HepG2 (cell line): ENCODE results near the gene ZNF343. TPM values are rescaled to one million over a fixed set of nuclear protein-coding genes. Genes with fewer than 3 reads are reported as not detected.

Experiments used
- ARID4A ChIP-seq: sonication (generic); formaldehyde crosslinking; IDR thresholded peaks from 2 replicates; pipeline ENCODE4 v1.5.0; 2020; ENCODE audit warnings: mild to moderate bottlenecking, missing genetic modification reagents, borderline replicate concordance
- ARNT ChIP-seq: fragments of 450-650 bp; IDR thresholded peaks from 2 replicates; pipeline ENCODE4 v1.6.1; 2017
- ARNT2 ChIP-seq: sonication (generic); formaldehyde crosslinking; IDR thresholded peaks from 2 replicates; pipeline ENCODE4 v1.8.0; 2022; ENCODE audit warnings: mild to moderate bottlenecking, low read depth, missing genetic modification reagents, moderate library complexity
- CBX5 ChIP-seq: sonication (generic); formaldehyde crosslinking; IDR thresholded peaks from 2 replicates; pipeline ENCODE4 v1.4.0; 2020; ENCODE audit warnings: missing genetic modification reagents, borderline replicate concordance
- CCDC6 ChIP-seq: sonication (generic); formaldehyde crosslinking; IDR thresholded peaks from 2 replicates; pipeline ENCODE4 v1.8.1; 2022; ENCODE audit warnings: mild to moderate bottlenecking, missing genetic modification reagents, moderate library complexity
- CEBPG ChIP-seq: IDR thresholded peaks from 2 replicates; pipeline ENCODE4 v1.6.1; 2016
- FOXK2 ChIP-seq: fragments of 450-650 bp; IDR thresholded peaks from 2 replicates; pipeline ENCODE4 v1.6.1; 2016
- HINFP ChIP-seq: sonication (generic); formaldehyde crosslinking; IDR thresholded peaks from 2 replicates; pipeline ENCODE4 v1.4.0; 2020; ENCODE audit warnings: low read depth, mild to moderate bottlenecking, missing genetic modification reagents
- NCOA5 ChIP-seq: sonication (generic); formaldehyde crosslinking; IDR thresholded peaks from 2 replicates; pipeline ENCODE4 v1.4.0; 2020; ENCODE audit warnings: missing genetic modification reagents
- NFE2L1 ChIP-seq: sonication (generic); formaldehyde crosslinking; IDR thresholded peaks from 2 replicates; pipeline ENCODE4 v1.4.0; 2020; ENCODE audit warnings: missing genetic modification reagents, mild to moderate bottlenecking, borderline replicate concordance
- NR0B2 ChIP-seq: sonication (generic); formaldehyde crosslinking; IDR thresholded peaks from 2 replicates; pipeline ENCODE4 v1.4.0; 2020; ENCODE audit warnings: mild to moderate bottlenecking, missing genetic modification reagents
- SNRNP70 ChIP-seq: fragments of 200-400 bp; formaldehyde crosslinking; IDR thresholded peaks from 2 replicates; pipeline ENCODE4 v1.6.1; 2017; ENCODE audit warnings: mild to moderate bottlenecking, low read depth, low read length, moderate library complexity
- SP5 ChIP-seq: IDR thresholded peaks from 2 replicates; pipeline ENCODE4 v1.6.1; 2016; ENCODE audit warnings: low read depth, borderline replicate concordance
- TFDP1 ChIP-seq: IDR thresholded peaks from 2 replicates; pipeline ENCODE4 v1.6.1; 2016; ENCODE audit warnings: missing compliant biosample characterization, missing genetic modification reagents, borderline replicate concordance
- TGIF2 ChIP-seq: IDR thresholded peaks from 2 replicates; pipeline ENCODE4 v1.6.1; 2016; ENCODE audit warnings: control low read depth, missing compliant biosample characterization
- ZNF282 ChIP-seq: fragments of 450-650 bp; IDR thresholded peaks from 2 replicates; pipeline ENCODE4 v1.6.1; 2018; ENCODE audit not compliant: partially characterized antibody
- ZNF367 ChIP-seq: sonication (generic); formaldehyde crosslinking; IDR thresholded peaks from 2 replicates; pipeline ENCODE4 v1.4.0; 2020; ENCODE audit warnings: missing genetic modification reagents, borderline replicate concordance
- ZNF687 ChIP-seq: sonication (generic); formaldehyde crosslinking; IDR thresholded peaks from 2 replicates; pipeline ENCODE4 v1.5.1; 2020; ENCODE audit warnings: mild to moderate bottlenecking, missing genetic modification reagents, moderate library complexity
- polyA plus RNA-seq, 8 experiments: library from polyadenylated mRNA; depleted of rRNA in 3 of 8; stranded (reverse) in 7 of 8; unstranded in 1 of 8; fragments of >200 nt; fragmentation: Illumina TruSeq in 4 of 8; extraction: Trizol in 4 of 8; gene quantifications; 2 replicates each; pipeline versions ENCODE4 v1.2.1 to v1.2.3, GENCODE V29; 2011 to 2016; ENCODE audit warnings: low read depth in 4 of 8, missing spikeins in 1 of 8, mixed read lengths in 1 of 8; ENCODE audit not compliant: insufficient read depth in 1 of 8
- total RNA-seq, 5 experiments: library from RNA; depleted of rRNA; stranded (reverse); fragments of >200 nt; fragmentation: Illumina TruSeq; extraction: Trizol; gene quantifications; 2 replicates each; pipeline ENCODE4 v1.2.3, GENCODE V29; 2016; ENCODE audit warnings: low read depth in 1 of 5

ZNF343 gene
- total and polyA plus RNA-seq, 2 of the 13 experiments (the other 11 are each of a cell fraction or from before 2014, with no cell fraction given), result 16.4 to 22.1 TPM

- TF ChIP-seq TFDP1, result peak; percentile 85
- TF ChIP-seq NFE2L1 (CRISPR knock-in tag), result no peak
- TF ChIP-seq ARNT2 (CRISPR knock-in tag), result peak; percentile 81
- peak; percentile 92 for TF ChIP-seq NR0B2 (CRISPR knock-in tag)
- no peak for TF ChIP-seq ARNT
- peak; percentile 57 for TF ChIP-seq CEBPG
- TF ChIP-seq TGIF2 (CRISPR knock-in tag), result peak; percentile 70
- TF ChIP-seq NCOA5 (CRISPR knock-in tag), result no peak
- TF ChIP-seq FOXK2, result no peak
- no peak for TF ChIP-seq SP5 (CRISPR knock-in tag)
- 0 out of 2 replicates have a peak, but pooled peaks have one; percentile 83 for TF ChIP-seq ZNF367 (CRISPR knock-in tag)
- TF ChIP-seq CCDC6 (CRISPR knock-in tag), result no peak
- TF ChIP-seq SNRNP70, result no peak
- peak; percentile 95 for TF ChIP-seq ZNF687
- no peak for TF ChIP-seq ZNF282
- TF ChIP-seq HINFP, result peak; percentile 66; the same call in 1 of the 2 replicates
- no peak; the same call in 1 of the 2 replicates for TF ChIP-seq CBX5 (CRISPR knock-in tag)
- peak; percentile 87; the same call in 1 of the 2 replicates for TF ChIP-seq ARID4A (CRISPR knock-in tag)
Observed at GRCh38 chr20:2508631-2509467, at the start of gene ZNF343 (continued).
